ENCODE results near the gene FGR. TPM values are rescaled to one million over a fixed set of nuclear protein-coding genes. Genes with fewer than 3 reads are reported as not detected.
"Not testable (repeated sequence)": the region's sequence is repeated elsewhere in the genome, so short reads cannot be mapped to it uniquely, and the experiment has no call there.

Gene FGR
- not detected in 2 replicates for total RNA-seq (2014; rRNA removed; shearing (Covaris generic))
- polyA plus RNA-seq (2016; fragmentation: Nextera tagmentation; extraction: Ambion mirVana) = not detected in 2 replicates

- Histone ChIP-seq H3K9me2 (ENCODE audit: insufficient read depth) (no peaks in the 10 kb centered on the region), H3F3A (ENCODE audit: insufficient read depth) (no peaks in the 10 kb centered on the region), H3K9ac (peak within 1 kb of the TSS; percentile 71), H3K27ac (no peak within 1 kb of the TSS), H3K4me3 (peak within 1 kb of the TSS; percentile 64), H3K79me2 (ENCODE audit: insufficient read depth) (no peaks in the 10 kb centered on the region), H4K20me1 (ENCODE audit: insufficient read depth) (no peaks in the 10 kb centered on the region), H3K36me3 (ENCODE audit: low read depth) (no peaks in the 10 kb centered on the region), H3K9me3 (ENCODE audit: low read depth) (no peaks in the 10 kb centered on the region), H2AFZ (peak within 1 kb of the TSS; percentile 86), H3K4me2 (ENCODE audit: unreplicated experiment) (peak within 1 kb of the TSS; percentile 47), H3K4me1 (ENCODE audit: insufficient read depth) (no peaks in the 10 kb centered on the region), H3K27me3 (replicated peaks; ENCODE audit: insufficient read depth) (no peaks in the 10 kb centered on the region)
- no peak for TF ChIP-seq EZH2 (IDR thresholded peaks at IDR 0.05; ENCODE audit: insufficient read depth, poor library complexity, severe bottlenecking)
- TF ChIP-seq EZH2phosphoT487 (IDR thresholded peaks at IDR 0.05; ENCODE audit: insufficient read depth, low read depth) = no peak
- DNase-seq = no peak
- WGBS, 2 experiments (ENCODE audit: low coverage in 1 of 2, low lambda C conversion rate in 2 of 2, missing lambda C conversion rate in 2 of 2) = 77 to 88% methylated on average over 15 to 28 of the region's 28 CpGs
- in situ Hi-C loops (cut with MboI) = no loop called here
Observed at GRCh38 chr1:27634985-27635367, at the start of gene FGR. Gene FGR, minus strand, starts transcription at chr1:27635185. Its CDS starts 11,269 bp downstream, at chr1:27623916.

GRCh38 chr1:27684176-27684575, 49.2 kb upstream of the FGR start:
- H3K36me3 ChIP-seq (ENCODE audit: low read depth) = no peaks in the 10 kb centered on the region
- TF ChIP-seq EZH2 (IDR thresholded peaks at IDR 0.05; ENCODE audit: insufficient read depth, poor library complexity, severe bottlenecking) (no peak), EZH2phosphoT487 (IDR thresholded peaks at IDR 0.05; ENCODE audit: insufficient read depth, low read depth) (no peak)
- H3K27me3 ChIP-seq (replicated peaks; ENCODE audit: insufficient read depth) = no peaks in the 10 kb centered on the region
- H3K4me2 ChIP-seq (ENCODE audit: unreplicated experiment) = no peak overlapping the region
- 68 to 69% methylated on average over 2 of the region's 2 CpGs for WGBS, 2 experiments (ENCODE audit: low coverage in 1 of 2, low lambda C conversion rate in 2 of 2, missing lambda C conversion rate in 2 of 2)
- H3K9me2 ChIP-seq (ENCODE audit: insufficient read depth) = no peaks in the 10 kb centered on the region
- peaks cover 4% of the 10 kb centered on the region; the same call in 1 of the 2 replicates for H3F3A ChIP-seq (ENCODE audit: insufficient read depth)
- H3K4me1 ChIP-seq (ENCODE audit: insufficient read depth) = peaks cover 3% of the 10 kb centered on the region
- H3K27ac ChIP-seq = no peak overlapping the region
- H3K4me3 ChIP-seq = no peak overlapping the region
- in situ Hi-C loops (cut with MboI) = no loop called here
- H3K79me2 ChIP-seq (ENCODE audit: insufficient read depth) = no peaks in the 10 kb centered on the region
- H3K9ac ChIP-seq = no peak overlapping the region
- no peaks in the 10 kb centered on the region for H4K20me1 ChIP-seq (ENCODE audit: insufficient read depth)
- no peaks in the 10 kb centered on the region for H3K9me3 ChIP-seq (ENCODE audit: low read depth)
- H2AFZ ChIP-seq = no peak overlapping the region
- no peak for DNase-seq

GRCh38 chr1:27682351-27682944, 47.5 kb upstream of the FGR start:
- no peaks in the 10 kb centered on the region for H3K79me2 ChIP-seq (ENCODE audit: insufficient read depth)
- no peaks in the 10 kb centered on the region for H3K4me1 ChIP-seq (ENCODE audit: insufficient read depth)
- no peaks in the 10 kb centered on the region for H4K20me1 ChIP-seq (ENCODE audit: insufficient read depth)
- H3K9me2 ChIP-seq (ENCODE audit: insufficient read depth) = no peaks in the 10 kb centered on the region
- no peak for DNase-seq
- no peaks in the 10 kb centered on the region for H3K27me3 ChIP-seq (replicated peaks; ENCODE audit: insufficient read depth)
- H3K27ac ChIP-seq = no peak overlapping the region
- no peak overlapping the region for H3K4me3 ChIP-seq
- no peaks in the 10 kb centered on the region for H3K36me3 ChIP-seq (ENCODE audit: low read depth)
- no peak overlapping the region for H3K9ac ChIP-seq
- no peak overlapping the region for H2AFZ ChIP-seq
- H3F3A ChIP-seq (ENCODE audit: insufficient read depth) = no peaks in the 10 kb centered on the region
- no peak overlapping the region for H3K4me2 ChIP-seq (ENCODE audit: unreplicated experiment)
- no peak for TF ChIP-seq EZH2 (IDR thresholded peaks at IDR 0.05; ENCODE audit: insufficient read depth, poor library complexity, severe bottlenecking)
- no peak for TF ChIP-seq EZH2phosphoT487 (IDR thresholded peaks at IDR 0.05; ENCODE audit: insufficient read depth, low read depth)
- no peaks in the 10 kb centered on the region for H3K9me3 ChIP-seq (ENCODE audit: low read depth)
- 68 to 76% methylated on average over 5 of the region's 5 CpGs for WGBS, 2 experiments (ENCODE audit: low coverage in 1 of 2, low lambda C conversion rate in 2 of 2, missing lambda C conversion rate in 2 of 2)
- in situ Hi-C loops (cut with MboI) = no loop called here

GRCh38 chr1:27681580-27681979, 46.6 kb upstream of the FGR start:
- H3K9me3 ChIP-seq (ENCODE audit: low read depth); H3K79me2 ChIP-seq (ENCODE audit: insufficient read depth); H3K27me3 ChIP-seq (replicated peaks; ENCODE audit: insufficient read depth); DNase-seq; H3K4me3 ChIP-seq; H3K27ac ChIP-seq; H3K9ac ChIP-seq; H3K36me3 ChIP-seq (ENCODE audit: low read depth); H4K20me1 ChIP-seq (ENCODE audit: insufficient read depth); H3K4me2 ChIP-seq (ENCODE audit: unreplicated experiment); H2AFZ ChIP-seq; in situ Hi-C loops (cut with MboI); H3F3A ChIP-seq (ENCODE audit: insufficient read depth); H3K4me1 ChIP-seq (ENCODE audit: insufficient read depth); H3K9me2 ChIP-seq (ENCODE audit: insufficient read depth): not testable (repeated sequence)
- WGBS, 2 experiments (ENCODE audit: low coverage in 1 of 2, low lambda C conversion rate in 2 of 2, missing lambda C conversion rate in 2 of 2) = 85 to 89% methylated on average over 4 of the region's 4 CpGs

- H2AFZ ChIP-seq; H3K27ac ChIP-seq; H3K9me2 ChIP-seq (ENCODE audit: insufficient read depth); H3F3A ChIP-seq (ENCODE audit: insufficient read depth); H3K4me2 ChIP-seq (ENCODE audit: unreplicated experiment); DNase-seq; H3K9ac ChIP-seq; H4K20me1 ChIP-seq (ENCODE audit: insufficient read depth); H3K79me2 ChIP-seq (ENCODE audit: insufficient read depth); H3K27me3 ChIP-seq (replicated peaks; ENCODE audit: insufficient read depth); H3K4me3 ChIP-seq; H3K36me3 ChIP-seq (ENCODE audit: low read depth); H3K9me3 ChIP-seq (ENCODE audit: low read depth); H3K4me1 ChIP-seq (ENCODE audit: insufficient read depth); in situ Hi-C loops (cut with MboI): not testable (repeated sequence)
- 58 to 64% methylated on average over 2 of the region's 2 CpGs for WGBS, 2 experiments (ENCODE audit: low coverage in 1 of 2, low lambda C conversion rate in 2 of 2, missing lambda C conversion rate in 2 of 2)
Observed at GRCh38 chr1:27680225-27680791, 45.3 kb upstream of the FGR start.

All from GM23248 (cell line).